Endodermal cell (in vitro differentiated cells): ENCODE results near the gene ALAD. TPM values are rescaled to one million over a fixed set of nuclear protein-coding genes. Genes with fewer than 3 reads are reported as not detected.

ENCODE experiments used
- DNase-seq: peaks from one replicate; pipeline ENCODE4 v3.0.0-alpha.2; 2017
- H3K27ac ChIP-seq: 2 replicates; pipeline ENCODE4 v1.5.1; 2013; ENCODE audit warnings: mild to moderate bottlenecking, low read depth, low read length, moderate library complexity
- H3K27me3 ChIP-seq: 2 replicates; pipeline ENCODE4 v1.6.1; 2013; ENCODE audit warnings: mild to moderate bottlenecking, low read length, moderate library complexity; ENCODE audit not compliant: insufficient read depth, control insufficient read depth, poor library complexity, severe bottlenecking
- H3K36me3 ChIP-seq: 2 replicates; pipeline ENCODE4 v1.7.0; 2013; ENCODE audit warnings: mild to moderate bottlenecking, low read length, moderate library complexity; ENCODE audit not compliant: control insufficient read depth, insufficient read depth
- H3K4me1 ChIP-seq: one replicate; pipeline ENCODE4 v1.7.0; 2013; ENCODE audit warnings: low read length; ENCODE audit not compliant: control insufficient read depth, insufficient read depth
- H3K4me3 ChIP-seq: 2 replicates; pipeline ENCODE4 v1.5.1; 2013; ENCODE audit warnings: mild to moderate bottlenecking, low read length, moderate library complexity
- H3K9ac ChIP-seq: 2 replicates; pipeline ENCODE4 v1.6.1; 2013; ENCODE audit warnings: mild to moderate bottlenecking, low read length, moderate library complexity; ENCODE audit not compliant: poor library complexity, severe bottlenecking; ENCODE audit errors: extremely low read depth
- H3K9me3 ChIP-seq: 2 replicates; pipeline ENCODE4 v1.6.1; 2013; ENCODE audit warnings: mild to moderate bottlenecking, low read length, moderate library complexity; ENCODE audit not compliant: control insufficient read depth
- H3K27ac Mint-ChIP-seq: 2 replicates; pipeline ENCODE4 v1.8.0; 2020; ENCODE audit warnings: mixed read lengths
- H3K27me3 Mint-ChIP-seq: 2 replicates; pipeline ENCODE4 v1.8.0; 2021; ENCODE audit warnings: mild to moderate bottlenecking, mixed read lengths; ENCODE audit not compliant: insufficient read depth
- H3K36me3 Mint-ChIP-seq: 2 replicates; pipeline ENCODE4 v1.8.0; 2020; ENCODE audit warnings: low read depth, mixed read lengths
- H3K4me1 Mint-ChIP-seq: 2 replicates; pipeline ENCODE4 v1.8.0; 2020; ENCODE audit warnings: mixed read lengths
- H3K4me3 Mint-ChIP-seq: 2 replicates; pipeline ENCODE4 v1.8.0; 2020; ENCODE audit warnings: mild to moderate bottlenecking, moderate library complexity, mixed read lengths
- H3K9me3 Mint-ChIP-seq: 2 replicates; pipeline ENCODE4 v1.8.0; 2020; ENCODE audit warnings: mild to moderate bottlenecking, mixed read lengths
- WGBS, 2 experiments: methylation state at CpG; one replicate each; pipeline versions ENCODE4 v1.1.5 to v1.1.7; 2013; ENCODE audit warnings: missing lambda C conversion rate in 2 of 2, mixed read lengths in 1 of 2; ENCODE audit not compliant: insufficient coverage in 1 of 2, insufficient read length in 1 of 2; 5-methylcytosine and 5-hydroxymethylcytosine counted together
- total RNA-seq, 2 donors: library from RNA; stranded (reverse); fragmentation: NEBNext Ultra II Directional in 1 of 2; extraction: Animal tissue kit (Norgen Biotek cat#: 25700) in 1 of 2; gene quantifications; 2 replicates in 1 of 2; 3 replicates in 1 of 2; pipeline ENCODE4 v1.2.1, GENCODE V29; 2021
- TF ChIP-seq, protein P1 (sequence below): fragments of 200-600 bp; sonication (generic); conservative IDR thresholded peaks from 2 replicates; pipeline ENCODE4 v1.5.0; 2021; ENCODE audit warnings: antibody characterized with exemption, mild to moderate bottlenecking

ALAD gene
- total RNA-seq, 2 donors from 2014 or later: 40.4 to 51.9 TPM

DNA sequence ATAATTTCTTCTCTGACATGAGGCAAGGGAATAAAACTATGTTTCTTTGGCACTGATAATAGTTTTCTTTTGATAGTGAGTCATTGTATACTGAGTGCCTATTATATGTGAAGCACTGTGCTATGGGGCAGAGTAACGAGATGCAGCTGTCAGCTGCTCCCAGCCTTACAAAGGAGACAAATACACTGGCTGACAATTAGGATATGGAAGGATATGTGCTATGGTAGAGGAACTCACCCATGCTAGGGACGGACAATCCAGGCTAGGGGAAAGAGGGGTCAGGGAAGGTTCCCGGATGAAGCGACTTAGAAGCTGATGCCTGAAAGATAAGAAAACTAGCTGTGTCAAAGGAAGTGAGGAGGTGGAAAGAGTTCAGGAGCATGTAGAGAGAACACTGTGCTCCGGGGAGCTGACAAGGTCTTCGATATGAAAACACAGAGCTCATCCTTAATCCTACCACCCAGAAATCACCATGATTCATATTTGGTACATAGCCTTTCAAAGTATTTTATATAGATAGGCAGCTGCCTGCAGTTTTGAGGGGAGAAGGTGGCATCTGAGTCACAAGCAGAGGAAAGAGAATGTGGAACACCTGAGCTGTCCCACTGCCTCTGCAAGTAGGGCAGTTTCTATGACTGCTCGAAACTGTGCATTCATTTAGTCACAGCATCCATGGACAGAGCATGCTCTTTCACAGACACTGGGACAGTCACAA lies 39.6 kb downstream of the ALAD start:
- H3K9ac ChIP-seq: no peak overlapping the region
- H3K9me3 Mint-ChIP-seq: no peaks in the 10 kb centered on the region

DNA sequence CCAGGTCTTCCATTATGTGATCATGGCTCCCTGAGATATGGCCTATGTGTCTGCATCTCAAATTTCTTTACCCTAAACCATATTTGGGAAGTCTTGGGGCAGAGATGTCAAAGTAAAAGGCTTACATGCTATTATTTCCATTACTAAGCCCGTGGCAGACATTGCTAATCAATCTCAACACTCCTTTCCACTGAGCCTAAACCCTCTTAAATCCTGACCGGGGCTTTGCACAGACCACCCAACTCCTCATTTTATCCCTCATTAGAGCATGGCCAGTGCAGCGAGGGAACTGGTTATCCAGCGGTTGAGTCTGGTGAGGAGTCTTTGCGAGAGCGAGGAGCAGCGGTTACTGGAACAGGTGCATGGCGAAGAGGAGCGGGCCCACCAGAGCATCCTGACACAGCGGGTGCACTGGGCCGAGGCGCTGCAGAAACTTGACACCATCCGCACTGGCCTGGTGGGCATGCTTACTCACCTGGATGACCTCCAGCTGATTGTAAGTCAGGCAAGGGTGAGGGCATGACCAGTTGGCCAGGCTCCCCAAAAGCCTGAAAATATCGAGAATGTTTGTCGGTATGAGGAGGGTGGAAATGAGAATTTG lies 40.7 kb downstream of the ALAD start:
- TF ChIP-seq, protein P1, sequence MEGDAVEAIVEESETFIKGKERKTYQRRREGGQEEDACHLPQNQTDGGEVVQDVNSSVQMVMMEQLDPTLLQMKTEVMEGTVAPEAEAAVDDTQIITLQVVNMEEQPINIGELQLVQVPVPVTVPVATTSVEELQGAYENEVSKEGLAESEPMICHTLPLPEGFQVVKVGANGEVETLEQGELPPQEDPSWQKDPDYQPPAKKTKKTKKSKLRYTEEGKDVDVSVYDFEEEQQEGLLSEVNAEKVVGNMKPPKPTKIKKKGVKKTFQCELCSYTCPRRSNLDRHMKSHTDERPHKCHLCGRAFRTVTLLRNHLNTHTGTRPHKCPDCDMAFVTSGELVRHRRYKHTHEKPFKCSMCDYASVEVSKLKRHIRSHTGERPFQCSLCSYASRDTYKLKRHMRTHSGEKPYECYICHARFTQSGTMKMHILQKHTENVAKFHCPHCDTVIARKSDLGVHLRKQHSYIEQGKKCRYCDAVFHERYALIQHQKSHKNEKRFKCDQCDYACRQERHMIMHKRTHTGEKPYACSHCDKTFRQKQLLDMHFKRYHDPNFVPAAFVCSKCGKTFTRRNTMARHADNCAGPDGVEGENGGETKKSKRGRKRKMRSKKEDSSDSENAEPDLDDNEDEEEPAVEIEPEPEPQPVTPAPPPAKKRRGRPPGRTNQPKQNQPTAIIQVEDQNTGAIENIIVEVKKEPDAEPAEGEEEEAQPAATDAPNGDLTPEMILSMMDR: no peak
- Histone ChIP-seq H3K27ac (no peak overlapping the region), H3K4me1 (no peaks in the 10 kb centered on the region), H3K9me3 (no peaks in the 10 kb centered on the region), H3K27me3 (no peaks in the 10 kb centered on the region), H3K9ac (no peak overlapping the region), H3K4me3 (no peak overlapping the region), H3K36me3 (peaks cover 14% of the 10 kb centered on the region)
- Mint-ChIP-seq H3K9me3 (no peaks in the 10 kb centered on the region), H3K27ac (no peak overlapping the region), H3K36me3 (peaks cover 14% of the 10 kb centered on the region), H3K4me3 (no peak overlapping the region), H3K27me3 (no peaks in the 10 kb centered on the region), H3K4me1 (peaks cover 7% of the 10 kb centered on the region)
- no peak for DNase-seq
- 90 to 92% methylated on average over 5 to 15 of the region's 15 CpGs for WGBS, 2 experiments

More for the DNA sequence above, 39.6 kb downstream of the ALAD start:
- H3K27me3 ChIP-seq: no peaks in the 10 kb centered on the region
- peaks cover 15% of the 10 kb centered on the region for H3K36me3 ChIP-seq
- no peak overlapping the region for H3K4me3 ChIP-seq
- H3K4me3 Mint-ChIP-seq: no peak overlapping the region
- no peak for DNase-seq
- peaks cover 12% of the 10 kb centered on the region for H3K36me3 Mint-ChIP-seq
- H3K27me3 Mint-ChIP-seq: no peaks in the 10 kb centered on the region
- H3K27ac ChIP-seq: no peak overlapping the region
- H3K4me1 ChIP-seq: no peaks in the 10 kb centered on the region
- H3K4me1 Mint-ChIP-seq: peaks cover 6% of the 10 kb centered on the region
- WGBS, 2 experiments: 90 to 91% methylated on average over 5 of the region's 7 CpGs
- TF ChIP-seq, protein P1: no peak
- no peaks in the 10 kb centered on the region for H3K9me3 ChIP-seq
- H3K27ac Mint-ChIP-seq: no peak overlapping the region

DNA sequence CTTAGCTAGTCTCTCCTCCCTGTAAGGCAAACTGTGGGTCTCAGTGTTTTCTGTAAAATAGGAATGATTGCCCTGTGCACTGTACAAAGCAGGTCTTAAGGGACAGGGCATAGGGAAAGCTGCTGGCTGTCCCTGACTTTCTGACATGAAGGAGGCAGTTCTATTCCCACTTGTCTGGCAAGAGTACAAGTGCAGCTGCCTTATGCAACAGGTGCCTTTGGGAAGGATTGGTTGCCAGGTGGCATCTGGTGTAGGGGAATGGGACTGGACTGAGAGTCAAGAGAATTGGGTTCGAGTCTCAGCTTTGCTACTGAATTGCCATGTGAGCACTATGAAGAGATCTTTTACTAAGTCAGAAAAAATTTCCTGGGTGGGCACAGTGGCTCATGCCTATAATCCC lies 41.7 kb downstream of the ALAD start:
- no peaks in the 10 kb centered on the region for H3K27me3 Mint-ChIP-seq
- TF ChIP-seq, protein P1: no peak
- Histone ChIP-seq H3K4me3 (no peak overlapping the region), H3K27me3 (no peaks in the 10 kb centered on the region), H3K27ac (no peak overlapping the region), H3K9ac (no peak overlapping the region), H3K4me1 (no peaks in the 10 kb centered on the region), H3K36me3 (peaks cover 10% of the 10 kb centered on the region), H3K9me3 (no peaks in the 10 kb centered on the region)
- no peaks in the 10 kb centered on the region for H3K9me3 Mint-ChIP-seq
- no peak for DNase-seq
- peaks cover 17% of the 10 kb centered on the region for H3K36me3 Mint-ChIP-seq
- peaks cover 7% of the 10 kb centered on the region for H3K4me1 Mint-ChIP-seq
- H3K27ac Mint-ChIP-seq: no peak overlapping the region
- no peak overlapping the region for H3K4me3 Mint-ChIP-seq
- WGBS, 2 experiments: 90% methylated on average over 1 of the region's 1 CpG; no CpG with 5 or more reads in 1 of the 2 experiments
